ENCODE measurements around the gene CCPG1. TPM values are rescaled to one million over a fixed set of nuclear protein-coding genes. Genes with fewer than 3 reads are reported as not detected.
A peak's percentile ranks its signal among the peaks of the same experiment; 100 is the strongest.

Gene CCPG1
- polyA plus RNA-seq, 5 donors: 24.2 to 35.8 (median 34.6) TPM

GRCh38 chr15:55398243-55398642 lies 9.9 kb downstream of the CCPG1 start:
- no peak for DNase-seq

GRCh38 chr15:55394694-55395093 lies 13.5 kb downstream of the CCPG1 start:
- no peak for DNase-seq

- no peak for DNase-seq
Measured at GRCh38 chr15:55389264-55389607, 18.9 kb downstream of the CCPG1 start.

- no peak for DNase-seq
Measured at GRCh38 chr15:55387027-55387426, 21.1 kb downstream of the CCPG1 start.

GRCh38 chr15:55383687-55384086 lies 24.5 kb downstream of the CCPG1 start:
- no peak for DNase-seq

GRCh38 chr15:55381595-55381994 lies 26.6 kb downstream of the CCPG1 start:
- DNase-seq: no peak

GRCh38 chr15:55379095-55379494 lies 29.1 kb downstream of the CCPG1 start:
- DNase-seq: no peak

GRCh38 chr15:55372701-55373440 lies 35.3 kb downstream of the CCPG1 start:
- DNase-seq: no peak

GRCh38 chr15:55366981-55367380 lies 41.2 kb downstream of the CCPG1 start:
- DNase-seq: no peak

GRCh38 chr15:55362641-55363040 lies 45.5 kb downstream of the CCPG1 start:
- DNase-seq: no peak

- no peak for DNase-seq
Measured at GRCh38 chr15:55361048-55361447, 47.1 kb downstream of the CCPG1 start.

- DNase-seq: no peak
Measured at GRCh38 chr15:55360256-55360655, 47.9 kb downstream of the CCPG1 start.

- DNase-seq: no peak
Measured at GRCh38 chr15:55358471-55358870, 49.7 kb downstream of the CCPG1 start.

- DNase-seq: no peak
Measured at GRCh38 chr15:55357774-55358173, 50.4 kb downstream of the CCPG1 start.

GRCh38 chr15:55356985-55357585 lies 51.1 kb downstream of the CCPG1 start:
- no peak for DNase-seq

GRCh38 chr15:55353025-55353424 lies 55.1 kb downstream of the CCPG1 start:
- no peak for DNase-seq

- DNase-seq: no peak
Measured at GRCh38 chr15:55349282-55349681, 58.9 kb downstream of the CCPG1 start.

GRCh38 chr15:55348281-55348778 lies 59.8 kb downstream of the CCPG1 start:
- no peak for DNase-seq

- peak in 1 of 2 donors; percentile 7 for DNase-seq
Measured at GRCh38 chr15:55344206-55344605, 64.0 kb downstream of the CCPG1 start.

GRCh38 chr15:55343168-55343567 lies 65.0 kb downstream of the CCPG1 start:
- no peak for DNase-seq

- DNase-seq: no peak
Measured at GRCh38 chr15:55337160-55337559, 71.0 kb downstream of the CCPG1 start.

- DNase-seq: no peak
Measured at GRCh38 chr15:55334997-55335396, 73.2 kb downstream of the CCPG1 start.

GRCh38 chr15:55334371-55334770 lies 73.8 kb downstream of the CCPG1 start:
- DNase-seq: no peak

GRCh38 chr15:55327387-55327786 lies 80.8 kb downstream of the CCPG1 start:
- DNase-seq: no peak
